ENCODE data around the gene SHISAL2B.
"Not testable (repeated sequence)": the region's sequence is repeated elsewhere in the genome, so short reads cannot be mapped to it uniquely, and the experiment has no call there.

The SHISAL2B gene

GRCh38 chr5:64690417-64691151 lies at the start of gene SHISAL2B:
Gene SHISAL2B, plus strand, starts transcription at chr5:64690503. Its CDS starts 121 bp downstream, at chr5:64690624.
- DNase-seq (ENCODE audit: low spot score) (no peak), FAIRE-seq (no peak)

- DNase-seq (ENCODE audit: low spot score): no peak
- FAIRE-seq: no peak
Measured at GRCh38 chr5:64644831-64645230, 45.5 kb upstream of the SHISAL2B start.

DNA sequence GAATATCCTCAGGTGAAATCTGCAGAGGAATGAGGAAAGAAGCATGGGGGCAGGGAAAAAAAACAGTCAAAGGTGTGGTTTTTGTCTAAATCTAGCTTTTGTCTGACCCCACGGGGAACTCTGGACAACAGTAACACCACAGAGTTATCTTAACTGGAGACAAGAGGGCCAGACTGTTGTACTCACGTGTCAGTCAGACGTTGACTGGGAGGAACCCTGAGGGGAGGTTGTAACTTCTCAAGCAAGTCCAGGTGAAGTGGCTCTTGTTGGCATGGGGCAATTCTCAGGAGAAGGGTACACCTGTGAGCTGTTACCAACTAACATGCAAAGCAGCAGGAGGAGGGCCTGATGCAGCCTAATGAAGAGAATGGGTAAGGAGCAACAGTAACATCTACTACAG lies 44.1 kb upstream of the SHISAL2B start:
- DNase-seq (ENCODE audit: low spot score) (no peak), FAIRE-seq (no peak)

DNA sequence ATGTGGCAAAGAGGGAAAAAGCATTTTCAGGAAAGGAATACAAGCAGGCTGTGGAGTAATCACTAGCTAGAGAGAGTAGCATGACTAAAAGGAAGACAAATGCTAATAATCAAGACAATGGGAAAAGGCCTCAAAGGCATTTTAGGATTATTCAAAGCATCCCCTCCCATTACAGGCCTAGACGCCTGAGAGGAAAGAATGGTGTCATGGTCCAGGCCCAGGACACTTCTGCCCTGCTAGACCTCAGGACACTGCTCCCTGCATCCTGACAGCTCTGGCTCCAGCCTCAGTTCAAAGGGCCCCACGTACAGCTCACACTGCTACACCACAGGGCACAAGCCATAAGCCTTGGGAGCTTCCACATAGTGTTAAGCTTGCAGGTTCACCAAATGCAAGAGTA lies 40.8 kb upstream of the SHISAL2B start:
- FAIRE-seq (no peak), DNase-seq (ENCODE audit: low spot score) (no peak)

GRCh38 chr5:64653766-64654560 lies 36.3 kb upstream of the SHISAL2B start:
- FAIRE-seq (no peak), DNase-seq (ENCODE audit: low spot score) (no peak)

GRCh38 chr5:64654561-64654938 lies 35.8 kb upstream of the SHISAL2B start:
- FAIRE-seq (no peak), DNase-seq (ENCODE audit: low spot score) (no peak)

DNA sequence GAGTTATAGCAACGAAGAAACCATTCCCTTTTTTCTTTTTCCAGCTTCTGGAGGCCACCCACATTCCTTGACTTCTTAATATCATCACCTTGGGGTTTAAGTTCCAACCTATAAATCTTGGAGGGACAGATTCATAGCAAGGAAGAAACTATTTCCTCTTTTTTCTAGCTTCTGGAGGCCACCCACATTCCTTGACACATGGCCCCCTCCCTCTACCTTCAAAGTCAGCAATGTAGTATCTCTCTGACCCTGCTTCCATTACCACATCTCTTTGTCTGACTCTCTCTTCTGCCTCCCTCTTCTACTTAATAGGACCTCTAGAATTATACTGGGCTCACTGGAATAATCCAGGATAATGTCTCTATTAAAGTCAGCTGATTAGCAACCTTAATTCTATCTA lies 34.7 kb upstream of the SHISAL2B start:
- FAIRE-seq (no peak), DNase-seq (ENCODE audit: low spot score) (no peak)

DNA sequence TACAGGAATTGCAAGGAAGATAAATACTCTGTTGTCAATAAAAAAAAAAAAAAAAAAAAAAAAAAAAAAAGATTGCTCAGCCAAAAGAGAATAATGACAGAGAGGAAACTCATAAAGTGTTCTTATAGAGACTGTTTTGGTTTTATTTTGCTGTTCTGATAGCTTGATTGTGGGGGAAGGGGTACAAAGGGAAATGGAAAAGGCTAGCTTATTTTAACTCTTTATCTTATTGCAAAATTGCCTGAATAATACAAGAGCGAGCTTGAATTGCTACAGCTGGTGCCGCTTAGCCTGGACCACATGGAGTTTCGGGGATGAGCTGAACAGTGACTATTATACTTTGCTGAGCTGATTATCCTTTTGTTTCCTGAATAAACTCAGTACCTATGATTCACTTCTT lies 31.0 kb upstream of the SHISAL2B start:
- DNase-seq (ENCODE audit: low spot score) (no peak), FAIRE-seq (no peak)

GRCh38 chr5:64663181-64663580 lies 27.1 kb upstream of the SHISAL2B start:
- not testable (repeated sequence) for FAIRE-seq; DNase-seq (ENCODE audit: low spot score)

DNA sequence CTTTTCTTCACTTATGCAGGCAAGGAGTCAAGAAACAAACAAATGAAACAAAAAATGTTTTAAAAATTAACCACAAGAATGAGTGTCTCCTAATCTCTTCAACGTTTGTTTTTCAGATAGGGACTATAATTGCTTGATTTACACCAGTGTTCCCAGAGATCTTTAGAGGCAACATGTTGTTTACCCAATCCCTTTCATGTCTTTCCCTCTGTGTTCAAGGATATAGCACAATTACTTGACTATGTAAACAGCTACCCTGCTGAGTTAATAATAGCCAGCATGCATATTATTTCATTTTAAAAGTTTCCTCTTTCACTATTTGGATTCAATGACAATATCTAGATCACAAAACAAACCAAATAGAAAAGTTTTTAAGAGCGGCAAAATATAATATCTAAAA lies 25.1 kb upstream of the SHISAL2B start:
- DNase-seq (ENCODE audit: low spot score) (no peak), FAIRE-seq (no peak)

- FAIRE-seq (no peak), DNase-seq (ENCODE audit: low spot score) (no peak)
Measured at GRCh38 chr5:64666078-64666477, 24.2 kb upstream of the SHISAL2B start.

DNA sequence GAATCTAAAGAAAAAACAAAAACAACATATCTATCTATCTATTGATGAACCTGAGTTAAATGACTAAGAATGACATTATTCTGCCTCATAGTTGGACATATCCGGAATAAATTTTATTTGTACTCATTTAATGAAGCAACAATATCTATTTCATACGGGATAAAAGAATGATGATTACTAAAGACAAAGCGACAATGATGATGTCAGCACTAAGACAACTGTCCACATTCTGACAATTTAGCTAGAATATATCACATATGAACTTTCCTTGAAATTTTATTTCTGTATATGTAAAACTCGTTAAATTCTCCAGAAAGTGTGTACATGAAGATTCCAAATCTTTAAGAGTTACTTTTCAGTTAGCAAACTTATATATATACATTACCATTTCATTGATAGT lies 23.2 kb upstream of the SHISAL2B start:
- FAIRE-seq (no peak), DNase-seq (ENCODE audit: low spot score) (no peak)

DNA sequence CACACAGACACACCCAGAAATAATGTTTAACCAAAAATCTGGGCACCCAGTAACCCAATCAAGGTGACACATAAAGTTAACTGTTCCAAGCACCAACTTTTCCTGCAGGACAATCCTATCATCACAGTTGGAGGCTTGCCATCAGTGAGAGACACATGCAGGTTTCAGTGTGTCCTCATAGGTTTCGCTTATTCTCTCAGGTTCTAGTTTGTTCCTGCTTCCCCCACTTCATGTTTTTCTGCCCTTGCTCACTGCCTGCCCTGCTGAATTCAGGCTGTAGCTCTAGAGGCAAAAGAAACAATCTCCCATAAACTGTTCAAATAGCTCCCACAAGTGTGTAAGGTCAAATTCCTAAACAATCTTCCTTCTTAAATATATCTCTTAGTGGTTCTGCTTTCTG lies 20.0 kb upstream of the SHISAL2B start:
- no peak for FAIRE-seq
- no peak for DNase-seq (ENCODE audit: low spot score)

DNA sequence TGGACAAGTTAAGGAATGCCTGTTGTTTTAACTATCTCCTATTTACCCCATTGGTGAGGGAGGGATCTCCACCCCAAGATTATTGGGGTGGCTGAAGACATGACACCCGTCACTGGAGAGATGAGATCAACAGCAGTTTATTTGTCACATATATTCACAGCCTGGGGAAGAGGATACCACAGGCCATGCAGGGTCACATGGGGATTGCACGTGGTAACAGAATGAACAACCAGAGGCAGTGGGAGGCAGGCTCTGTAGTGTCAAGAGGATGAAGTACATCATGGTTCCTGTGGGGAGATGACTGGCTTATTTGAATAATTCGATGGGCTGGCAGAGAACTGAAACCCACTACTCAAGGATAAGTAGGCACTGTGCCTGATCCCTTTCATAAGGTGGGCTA lies 18.6 kb upstream of the SHISAL2B start:
- DNase-seq (ENCODE audit: low spot score) (no peak), FAIRE-seq (no peak)

DNA sequence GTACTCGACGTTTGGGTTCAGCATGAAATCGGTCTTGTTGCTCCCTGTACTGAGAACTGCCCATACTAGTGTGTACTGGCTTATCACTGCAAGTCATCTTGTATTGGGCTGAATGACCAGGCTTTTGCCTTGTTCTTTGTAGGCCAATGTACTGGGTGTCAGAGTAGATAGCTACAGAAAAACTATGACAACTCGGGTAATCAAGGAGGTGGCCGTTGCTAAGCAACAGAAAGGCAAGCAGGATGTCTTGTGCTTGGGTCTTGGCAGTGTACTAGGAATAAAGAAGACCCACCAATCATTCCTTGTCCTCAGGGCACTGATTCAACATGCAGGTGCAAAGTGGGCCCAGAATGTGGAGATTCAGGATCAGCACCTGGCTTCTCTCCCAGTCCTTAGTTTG lies 11.9 kb upstream of the SHISAL2B start:
- FAIRE-seq (no peak), DNase-seq (ENCODE audit: low spot score) (no peak)

- DNase-seq (ENCODE audit: low spot score): no peak
- no peak for FAIRE-seq
Measured at GRCh38 chr5:64680289-64680688, 10.0 kb upstream of the SHISAL2B start.

- FAIRE-seq (no peak), DNase-seq (ENCODE audit: low spot score) (no peak)
Measured at GRCh38 chr5:64682608-64683007, 7.7 kb upstream of the SHISAL2B start.

- DNase-seq (ENCODE audit: low spot score) (no peak), FAIRE-seq (no peak)
Measured at GRCh38 chr5:64685866-64686265, 4.4 kb upstream of the SHISAL2B start.

- no peak for DNase-seq (ENCODE audit: low spot score)
- no peak for FAIRE-seq
Measured at GRCh38 chr5:64688391-64688790, 1.9 kb upstream of the SHISAL2B start.

DNA sequence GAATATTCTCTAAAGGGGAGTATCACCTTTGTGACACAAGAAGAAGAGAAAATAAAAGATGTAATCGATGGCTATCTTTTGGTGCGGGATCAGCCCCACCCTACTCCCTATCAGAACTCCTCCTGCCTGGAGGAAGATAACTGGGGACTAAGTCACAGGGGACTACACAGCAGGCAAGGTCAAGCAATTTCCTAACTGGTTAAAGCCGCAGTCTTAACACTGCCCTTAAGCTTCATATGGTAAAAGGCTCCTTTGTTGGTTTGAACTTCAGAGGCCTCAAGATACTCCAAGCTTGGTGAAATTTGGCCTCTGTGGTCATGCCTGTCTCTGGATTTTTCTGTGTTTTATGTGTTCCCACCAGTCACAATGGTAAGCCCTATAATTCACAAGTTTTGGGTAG lies 1.3 kb upstream of the SHISAL2B start:
- DNase-seq (ENCODE audit: low spot score): no peak
- FAIRE-seq: no peak

DNA sequence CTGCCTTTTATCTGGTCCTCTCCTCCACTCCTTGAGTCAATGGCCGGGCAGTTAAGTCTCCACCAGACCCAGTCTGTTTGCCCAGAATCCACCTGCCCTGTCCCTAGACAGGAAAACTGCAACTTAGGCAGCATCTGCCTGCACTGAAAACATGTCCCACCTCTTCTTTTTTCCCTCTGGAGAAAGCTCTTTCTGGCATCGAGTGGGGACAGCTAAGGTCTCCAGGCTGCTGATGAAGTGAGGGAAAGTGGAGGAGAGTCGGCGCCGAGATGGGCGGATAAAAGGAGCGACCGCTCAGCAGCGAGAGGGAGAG lies 243 bp upstream of the SHISAL2B start:
- FAIRE-seq (no peak), DNase-seq (ENCODE audit: low spot score) (no peak)

GRCh38 chr5:64691291-64691690 lies 988 bp downstream of the SHISAL2B start:
- FAIRE-seq (no peak), DNase-seq (ENCODE audit: low spot score) (no peak)

- FAIRE-seq: no peak
Measured at GRCh38 chr5:64693636-64694035, 3.3 kb downstream of the SHISAL2B start.

More at GRCh38 chr5:64693636-64694035, 3.3 kb downstream of the SHISAL2B start:
- no peak for DNase-seq (ENCODE audit: low spot score)

All from RCC 7860 (cell line).